ENCODE measurements around the gene ZAP70.
"Not testable (repeated sequence)": the region's sequence is repeated elsewhere in the genome, so short reads cannot be mapped to it uniquely, and the experiment has no call there.

Gene ZAP70

GRCh38 chr2:97676620-97677019, 36.8 kb upstream of the ZAP70 start:
- TF ChIP-seq LEF1 (IDR thresholded peaks at IDR 0.05; ENCODE audit: borderline replicate concordance): no peak
- no peak for TF ChIP-seq FOXK2 (IDR thresholded peaks at IDR 0.05)
- no peak for TF ChIP-seq FOXM1 (IDR thresholded peaks at IDR 0.05; ENCODE audit: borderline replicate concordance)
- no peak for TF ChIP-seq TARDBP (IDR thresholded peaks at IDR 0.05)
- POLR2A ChIA-PET: interaction anchor here (0.9 to 2.4 kb wide), 3 partner anchors 13 to 16 kb away, joined by 3 to 13 read pairs (median 3); partner anchors contain the start of gene ACTR1B
- CTCF ChIA-PET: no interaction called here
- DNase-seq (ENCODE audit: extremely low spot score): no peak

- ChIA-PET POLR2A (interaction anchor here (1.0 kb wide), 1 partner anchor 17 kb away, joined by 3 read pairs; no protein-coding TSS in a partner anchor), CTCF (interaction anchor here (0.6 kb wide), 1 partner anchor 12 kb away, joined by 3 read pairs; no protein-coding TSS in a partner anchor)
- TF ChIP-seq TARDBP (IDR thresholded peaks at IDR 0.05) (no peak), CTBP1 (IDR thresholded peaks at IDR 0.05; ENCODE audit: borderline replicate concordance) (no peak), SP1 (IDR thresholded peaks at IDR 0.05) (no peak), FOXA1 (IDR thresholded peaks at IDR 0.05) (no peak), FOXK2 (IDR thresholded peaks at IDR 0.05) (no peak), ELF4 (IDR thresholded peaks at IDR 0.05) (no peak), ARNT (IDR thresholded peaks at IDR 0.05) (no peak), NFRKB (IDR thresholded peaks at IDR 0.05) (no peak)
- DNase-seq (ENCODE audit: extremely low spot score): no peak
Measured at GRCh38 chr2:97677480-97677879, 35.9 kb upstream of the ZAP70 start.

- ChIA-PET POLR2A (no interaction called here), CTCF (no interaction called here)
- TF ChIP-seq PKNOX1 (IDR thresholded peaks at IDR 0.05): no peak
- no peak for TF ChIP-seq FOXK2 (IDR thresholded peaks at IDR 0.05)
- TF ChIP-seq BHLHE40 (IDR thresholded peaks at IDR 0.05; ENCODE audit: borderline replicate concordance): no peak
- no peak for TF ChIP-seq NFRKB (IDR thresholded peaks at IDR 0.05)
Measured at GRCh38 chr2:97678298-97678697, 35.1 kb upstream of the ZAP70 start.

GRCh38 chr2:97687235-97687634, 26.1 kb upstream of the ZAP70 start:
- DNase-seq (ENCODE audit: extremely low spot score); CTCF ChIA-PET: not testable (repeated sequence)
- POLR2A ChIA-PET: interaction anchor here (0.9 kb wide), 1 partner anchor 23 kb away, joined by 3 read pairs; the partner anchor contains the start of gene ACTR1B

More at GRCh38 chr2:97678298-97678697, 35.1 kb upstream of the ZAP70 start:
- no peak for DNase-seq (ENCODE audit: extremely low spot score)

- ChIA-PET CTCF (no interaction called here), POLR2A (interaction anchor here (1.2 kb wide), 1 partner anchor 13 kb away, joined by 3 read pairs; no protein-coding TSS in a partner anchor)
Measured at GRCh38 chr2:97688062-97688827, 25.1 kb upstream of the ZAP70 start.

GRCh38 chr2:97691166-97691565, 22.2 kb upstream of the ZAP70 start:
- DNase-seq (ENCODE audit: extremely low spot score): no peak
- no peak for TF ChIP-seq ELF4 (IDR thresholded peaks at IDR 0.05)
- TF ChIP-seq CTBP1 (IDR thresholded peaks at IDR 0.05; ENCODE audit: borderline replicate concordance): no peak
- TF ChIP-seq LEF1 (IDR thresholded peaks at IDR 0.05; ENCODE audit: borderline replicate concordance): no peak
- no peak for TF ChIP-seq L3MBTL2 (conservative IDR thresholded peaks at IDR 0.05)
- TF ChIP-seq TARDBP (IDR thresholded peaks at IDR 0.05): no peak
- TF ChIP-seq FOXM1 (IDR thresholded peaks at IDR 0.05; ENCODE audit: borderline replicate concordance): no peak
- no peak for TF ChIP-seq ZNF384 (IDR thresholded peaks at IDR 0.05)
- no peak for TF ChIP-seq BHLHE40 (IDR thresholded peaks at IDR 0.05; ENCODE audit: borderline replicate concordance)
- no peak for TF ChIP-seq NFRKB (IDR thresholded peaks at IDR 0.05)
- TF ChIP-seq ARNT (IDR thresholded peaks at IDR 0.05): no peak
- no peak for TF ChIP-seq FOXA1 (IDR thresholded peaks at IDR 0.05)
- no peak for TF ChIP-seq PKNOX1 (IDR thresholded peaks at IDR 0.05)
- ChIA-PET POLR2A (interaction anchor here (1.0 to 1.8 kb wide), 4 partner anchors 9 to 101 kb away, joined by 3 to 12 read pairs (median 4); partner anchors contain the start of gene ACTR1B), CTCF (interaction anchor here (0.6 to 1.4 kb wide), 3 partner anchors 9 to 101 kb away, joined by 3 to 7 read pairs (median 3); no protein-coding TSS in a partner anchor)

More at GRCh38 chr2:97688062-97688827, 25.1 kb upstream of the ZAP70 start:
- DNase-seq (ENCODE audit: extremely low spot score): no peak
- no peak for TF ChIP-seq LEF1 (IDR thresholded peaks at IDR 0.05; ENCODE audit: borderline replicate concordance)
- TF ChIP-seq BHLHE40 (IDR thresholded peaks at IDR 0.05; ENCODE audit: borderline replicate concordance): no peak
- TF ChIP-seq TARDBP (IDR thresholded peaks at IDR 0.05): no peak
- TF ChIP-seq NFRKB (IDR thresholded peaks at IDR 0.05): no peak
- no peak for TF ChIP-seq HDGF (IDR thresholded peaks at IDR 0.05; ENCODE audit: borderline replicate concordance)
- no peak for TF ChIP-seq CTBP1 (IDR thresholded peaks at IDR 0.05; ENCODE audit: borderline replicate concordance)
- no peak for TF ChIP-seq PKNOX1 (IDR thresholded peaks at IDR 0.05)
- TF ChIP-seq ARNT (IDR thresholded peaks at IDR 0.05): no peak
- TF ChIP-seq ELF4 (IDR thresholded peaks at IDR 0.05): no peak
- no peak for TF ChIP-seq ZNF384 (IDR thresholded peaks at IDR 0.05)
- no peak for TF ChIP-seq SUZ12 (IDR thresholded peaks at IDR 0.05)
- TF ChIP-seq FOXA1 (IDR thresholded peaks at IDR 0.05): no peak
- no peak for TF ChIP-seq L3MBTL2 (conservative IDR thresholded peaks at IDR 0.05)
- no peak for TF ChIP-seq FOXK2 (IDR thresholded peaks at IDR 0.05)
- TF ChIP-seq SP1 (IDR thresholded peaks at IDR 0.05): no peak

Data from HEK293T (cell line).